HepG2 (cell line): ENCODE data around the gene SLC22A7. TPM values are rescaled to one million over a fixed set of nuclear protein-coding genes. Genes with fewer than 3 reads are reported as not detected.
A peak's percentile ranks its signal among the peaks of the same experiment; 100 is the strongest.

Source experiments
- AHDC1 ChIP-seq: sonication (generic); formaldehyde crosslinking; IDR thresholded peaks from 2 replicates; pipeline ENCODE4 v1.5.1; 2020; ENCODE audit warnings: mild to moderate bottlenecking, missing genetic modification reagents, borderline replicate concordance
- ETS1 ChIP-seq: sonication (generic); formaldehyde crosslinking; IDR thresholded peaks from 2 replicates; pipeline ENCODE4 v1.4.0; 2020; ENCODE audit warnings: missing genetic modification reagents
- HNF1A ChIP-seq, 2 experiments: sonication (generic) in 1 of 2; formaldehyde crosslinking in 1 of 2; IDR thresholded peaks; 2 replicates each; pipeline versions ENCODE4 v1.4.0 to v1.6.1; 2016 to 2020; ENCODE audit warnings: borderline replicate concordance in 1 of 2, low read depth in 1 of 2, mild to moderate bottlenecking in 1 of 2, missing genetic modification reagents in 1 of 2
- RBM22 ChIP-seq: fragments of 200-400 bp; formaldehyde crosslinking; optimal IDR thresholded peaks from 2 replicates; pipeline ENCODE3; 2017; ENCODE audit warnings: mild to moderate bottlenecking, low read length, moderate library complexity
- TEAD2 ChIP-seq: sonication (generic); formaldehyde crosslinking; IDR thresholded peaks from 2 replicates; pipeline ENCODE4 v1.9.0; 2021; ENCODE audit warnings: missing genetic modification reagents
- TEF ChIP-seq: sonication (generic); formaldehyde crosslinking; IDR thresholded peaks from 2 replicates; pipeline ENCODE4 v1.5.0; 2020; ENCODE audit warnings: missing genetic modification reagents
- YY1 ChIP-seq: IDR thresholded peaks from 2 replicates; pipeline ENCODE4 v1.6.1; 2011; ENCODE audit warnings: low read length, low read depth, moderate library complexity, mild to moderate bottlenecking; ENCODE audit not compliant: insufficient read depth, insufficient replicate concordance
- ZMAT3 ChIP-seq: sonication (generic); formaldehyde crosslinking; conservative IDR thresholded peaks from 2 replicates; pipeline ENCODE4 v1.7.0; 2021; ENCODE audit warnings: missing genetic modification reagents
- ZNF354B ChIP-seq: sonication (generic); formaldehyde crosslinking; IDR thresholded peaks from 2 replicates; pipeline ENCODE4 v1.8.0; 2022; ENCODE audit warnings: mild to moderate bottlenecking, missing genetic modification reagents
- polyA plus RNA-seq, 8 experiments: library from polyadenylated mRNA; depleted of rRNA in 3 of 8; stranded (reverse) in 7 of 8; unstranded in 1 of 8; fragments of >200 nt; fragmentation: Illumina TruSeq in 4 of 8; extraction: Trizol in 4 of 8; gene quantifications; 2 replicates each; pipeline versions ENCODE4 v1.2.1 to v1.2.3, GENCODE V29; 2011 to 2016; ENCODE audit warnings: low read depth in 4 of 8, missing spikeins in 1 of 8, mixed read lengths in 1 of 8; ENCODE audit not compliant: insufficient read depth in 1 of 8
- total RNA-seq, 5 experiments: library from RNA; depleted of rRNA; stranded (reverse); fragments of >200 nt; fragmentation: Illumina TruSeq; extraction: Trizol; gene quantifications; 2 replicates each; pipeline ENCODE4 v1.2.3, GENCODE V29; 2016; ENCODE audit warnings: low read depth in 1 of 5

Gene SLC22A7
- total and polyA plus RNA-seq, 2 of the 13 experiments (the other 11 are each of a cell fraction or from before 2014, with no cell fraction given): 5.3 to 22.6 TPM

- TF ChIP-seq AHDC1 (CRISPR knock-in tag) (no peak), RBM22 (no peak), HNF1A (IDR thresholded peaks at IDR 0.05; ENCODE audit: low read depth) (no peak), HNF1A (CRISPR knock-in tag; IDR thresholded peaks at IDR 0.05; ENCODE audit: borderline replicate concordance) (peak; percentile 52; the same call in 1 of the 2 replicates), ETS1 (CRISPR knock-in tag) (no peak), TEAD2 (CRISPR knock-in tag) (no peak), TEF (CRISPR knock-in tag) (no peak), ZMAT3 (CRISPR knock-in tag) (no peak), ZNF354B (CRISPR knock-in tag) (no peak), YY1 (peak; percentile 61)
Measured at GRCh38 chr6:43263314-43264178, 34.5 kb upstream of the SLC22A7 start (continued).
